GM10266 (cell line): ENCODE results near the gene ELAVL3.
"Not testable (repeated sequence)": the region's sequence is repeated elsewhere in the genome, so short reads cannot be mapped to it uniquely, and the experiment has no call there.

Experiments used
- DNase-seq: peaks from one replicate; pipeline ENCODE4 v3.0.0; 2012; ENCODE audit errors: extremely low spot score
- TF ChIP-seq, protein P1 (sequence below): IDR thresholded peaks from 2 replicates; pipeline ENCODE4 v1.5.1; 2012; ENCODE audit warnings: mild to moderate bottlenecking, low read depth; ENCODE audit not compliant: control insufficient read depth, insufficient read depth; ENCODE audit errors: missing control alignments

ELAVL3 gene

DNA sequence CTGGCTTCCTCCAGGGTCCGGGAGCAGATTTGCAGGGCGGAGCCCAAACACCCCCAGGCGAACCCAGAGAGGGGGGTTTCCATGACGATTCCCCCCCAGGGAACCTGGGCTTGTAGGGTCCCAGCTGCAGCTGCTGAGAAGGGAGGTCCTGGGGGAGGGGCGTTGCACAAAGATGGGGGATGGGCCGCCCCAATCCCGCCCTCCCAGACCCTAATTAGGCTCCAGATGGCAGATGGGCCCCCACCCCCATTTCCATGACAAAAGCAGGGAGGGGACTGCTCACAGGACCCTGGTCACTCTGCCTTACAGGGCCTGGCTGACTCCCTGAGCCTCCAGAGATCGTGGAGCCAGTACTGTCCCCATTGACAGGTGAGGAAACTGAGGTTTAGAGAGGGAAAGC, 15.2 kb downstream of the ELAVL3 start:
- DNase-seq, result no peak
- TF ChIP-seq, protein P1, sequence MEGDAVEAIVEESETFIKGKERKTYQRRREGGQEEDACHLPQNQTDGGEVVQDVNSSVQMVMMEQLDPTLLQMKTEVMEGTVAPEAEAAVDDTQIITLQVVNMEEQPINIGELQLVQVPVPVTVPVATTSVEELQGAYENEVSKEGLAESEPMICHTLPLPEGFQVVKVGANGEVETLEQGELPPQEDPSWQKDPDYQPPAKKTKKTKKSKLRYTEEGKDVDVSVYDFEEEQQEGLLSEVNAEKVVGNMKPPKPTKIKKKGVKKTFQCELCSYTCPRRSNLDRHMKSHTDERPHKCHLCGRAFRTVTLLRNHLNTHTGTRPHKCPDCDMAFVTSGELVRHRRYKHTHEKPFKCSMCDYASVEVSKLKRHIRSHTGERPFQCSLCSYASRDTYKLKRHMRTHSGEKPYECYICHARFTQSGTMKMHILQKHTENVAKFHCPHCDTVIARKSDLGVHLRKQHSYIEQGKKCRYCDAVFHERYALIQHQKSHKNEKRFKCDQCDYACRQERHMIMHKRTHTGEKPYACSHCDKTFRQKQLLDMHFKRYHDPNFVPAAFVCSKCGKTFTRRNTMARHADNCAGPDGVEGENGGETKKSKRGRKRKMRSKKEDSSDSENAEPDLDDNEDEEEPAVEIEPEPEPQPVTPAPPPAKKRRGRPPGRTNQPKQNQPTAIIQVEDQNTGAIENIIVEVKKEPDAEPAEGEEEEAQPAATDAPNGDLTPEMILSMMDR, result no peak

DNA sequence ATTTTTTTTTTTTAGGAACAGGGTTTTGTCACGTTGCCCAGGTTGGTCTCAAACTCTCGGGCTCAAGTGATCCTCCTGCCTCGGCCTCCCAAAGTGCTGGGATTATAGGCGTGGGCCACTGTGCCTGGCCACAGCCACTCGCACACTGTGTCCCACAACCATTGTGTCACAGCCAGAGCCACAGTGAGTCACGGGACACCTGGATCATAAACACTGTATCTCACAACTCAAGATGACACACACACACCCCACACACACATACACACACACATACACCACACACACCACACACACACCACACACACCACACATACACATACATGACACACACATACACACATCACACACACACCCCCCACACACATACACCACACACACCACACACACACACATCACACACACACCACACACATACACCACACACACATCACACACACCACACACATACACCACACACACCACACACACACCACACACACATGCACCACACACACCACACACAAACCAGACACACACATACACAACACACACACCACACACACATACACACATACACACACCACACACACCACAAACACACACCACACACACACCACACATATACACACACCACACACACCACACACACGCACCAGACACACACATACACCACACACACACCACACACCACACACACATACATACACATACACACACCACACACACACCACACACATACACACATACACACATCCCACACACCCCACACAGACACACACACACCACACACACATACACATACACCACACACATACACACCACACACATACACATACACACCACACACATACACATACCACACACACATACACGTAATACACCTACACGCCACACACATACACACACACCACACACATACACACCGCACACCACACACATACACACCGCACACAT, 16.2 kb downstream of the ELAVL3 start:
- DNase-seq, result no peak
- TF ChIP-seq, protein P1, result no peak

DNA sequence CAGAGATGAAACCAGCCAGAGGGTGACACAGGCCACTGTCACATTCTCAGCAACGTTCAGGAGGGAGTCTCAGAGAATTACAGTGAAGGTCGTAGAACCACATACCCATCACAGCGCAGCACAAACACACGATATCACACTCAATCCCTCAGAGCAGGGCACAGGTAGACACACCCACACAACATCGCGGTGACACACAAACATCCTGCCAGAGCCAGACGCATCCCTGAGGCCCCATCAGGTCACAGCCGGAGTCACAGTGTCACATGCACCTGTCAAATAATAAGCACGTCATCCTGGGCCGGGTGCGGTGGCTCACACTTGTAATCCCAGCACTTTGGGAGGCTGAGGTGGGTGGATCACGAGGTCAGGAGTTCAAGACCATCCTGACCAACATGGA, 17.5 kb downstream of the ELAVL3 start:
- no peak for DNase-seq
- TF ChIP-seq, protein P1, result no peak

DNA sequence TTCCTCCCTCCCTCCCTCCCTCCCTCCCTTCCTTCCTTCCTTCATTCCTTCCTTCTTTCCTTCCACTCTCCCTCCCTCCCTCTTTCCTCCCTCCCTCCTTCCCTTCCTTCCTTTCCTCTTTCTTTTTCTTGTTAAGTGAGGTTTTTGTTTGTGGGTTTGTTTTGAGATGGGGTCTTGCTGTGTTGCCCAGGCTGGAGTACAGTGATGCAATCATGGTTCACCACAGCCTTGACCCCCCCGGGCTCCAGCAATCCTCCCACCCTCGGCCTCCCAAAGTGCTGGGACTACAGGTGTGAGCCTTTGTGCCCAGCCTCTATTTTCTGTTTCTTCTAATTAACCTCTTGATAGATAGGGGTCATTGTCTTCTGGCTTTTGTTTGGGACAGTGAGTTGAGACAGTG, 19.4 kb downstream of the ELAVL3 start:
- no peak for DNase-seq
- TF ChIP-seq, protein P1, result no peak

GRCh38 chr19:11460207-11460606, 20.6 kb downstream of the ELAVL3 start:
- TF ChIP-seq, protein P1, result peak; percentile 16
- no peak for DNase-seq

DNA sequence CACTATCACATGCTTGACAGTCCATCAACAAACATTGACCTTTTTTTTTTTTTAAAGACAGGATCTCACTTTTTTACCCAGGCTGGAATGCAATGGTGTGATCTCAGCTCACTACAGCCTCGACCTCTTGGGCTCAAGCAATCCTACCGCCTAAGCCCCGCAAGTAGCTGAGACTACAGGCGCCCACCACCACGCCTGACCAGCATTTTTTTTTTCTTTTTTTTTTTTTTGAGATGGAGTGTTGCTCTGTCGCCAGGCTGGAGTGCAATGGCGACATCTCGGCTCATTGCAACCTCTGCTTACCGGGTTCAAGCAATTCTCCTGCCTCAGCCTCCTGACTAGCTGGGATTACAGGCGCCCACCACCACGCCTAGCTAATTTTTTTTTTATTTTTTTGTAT, 21.9 kb downstream of the ELAVL3 start:
- DNase-seq, result not testable (repeated sequence)

DNA sequence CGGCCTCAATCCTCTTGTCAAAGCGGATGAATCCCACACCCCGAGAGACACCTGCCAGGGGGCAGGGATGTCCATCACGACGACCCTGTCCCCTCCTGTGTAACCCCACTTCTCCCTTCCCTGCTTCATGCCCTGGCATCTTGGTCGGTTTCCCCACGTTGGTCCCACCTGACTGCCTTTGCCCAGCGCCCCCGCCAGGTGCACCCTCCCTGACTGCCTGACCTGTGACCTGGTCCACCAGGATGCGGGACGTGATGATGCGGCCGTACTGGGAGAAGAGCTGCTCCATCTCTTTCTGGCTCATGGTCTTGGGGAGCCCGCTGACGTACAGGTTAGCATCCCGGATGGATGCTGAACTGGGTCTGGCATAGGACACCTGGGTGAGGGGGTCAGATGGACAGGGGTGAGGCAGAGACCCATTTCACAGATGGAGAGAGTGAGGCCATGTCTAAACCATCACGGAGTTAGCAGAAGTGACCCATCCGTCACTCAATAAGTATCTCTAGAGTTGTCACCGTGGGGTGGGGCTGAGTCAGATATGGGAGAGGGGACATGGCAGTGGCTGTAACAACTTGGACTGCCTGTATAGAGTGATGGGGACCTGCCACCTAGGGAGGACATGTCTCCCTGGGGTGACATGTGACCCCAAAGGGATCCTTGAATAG, 22.5 kb downstream of the ELAVL3 start:
- no peak for DNase-seq
- TF ChIP-seq, protein P1, result no peak

- TF ChIP-seq, protein P1, result no peak
- no peak for DNase-seq
Observed at GRCh38 chr19:11457831-11458230, 23.0 kb downstream of the ELAVL3 start.
